Gastrocnemius medialis (tissue), 4 donors: ENCODE data around the gene GID8.

ENCODE experiments used
- CTCF ChIP-seq, 5 experiments: fragments of 450-650 bp in 3 of 5; fragments of 200-600 bp in 2 of 5; sonication (generic) in 2 of 5; IDR thresholded peaks in 4 of 5; conservative IDR thresholded peaks in 1 of 5; 1 replicate in 4 of 5; 2 replicates in 1 of 5; pipeline ENCODE4 v1.5.1; 2016 to 2019; ENCODE audit warnings: antibody characterized with exemption in 5 of 5, mild to moderate bottlenecking in 3 of 5, moderate library complexity in 3 of 5
- POLR2A ChIP-seq, 2 donors: fragments of 450-650 bp; IDR thresholded peaks; one replicate each; pipeline ENCODE4 v1.6.1; 2017; ENCODE audit warnings: antibody characterized with exemption in 2 of 2, mild to moderate bottlenecking in 2 of 2, moderate library complexity in 2 of 2

- TF ChIP-seq CTCF (IDR thresholded peaks at IDR 0.05 in 4 of 5, conservative IDR thresholded peaks at IDR 0.05 in 1 of 5): no peak
- TF ChIP-seq POLR2A (IDR thresholded peaks at IDR 0.05): no peak
Observed at GRCh38 chr20:62994869-62995281, 56.9 kb downstream of the GID8 start.
